Activated CD8-positive, alpha-beta memory T cell treated with anti-CD3 and anti-CD28 coated beads, Interleukin-2, amount 10 ng/mL, durations not matched to agents 7 days and 5 days (primary cell): ENCODE measurements around the gene ALOX5. TPM values are rescaled to one million over a fixed set of nuclear protein-coding genes. Genes with fewer than 3 reads are reported as not detected.

Experiments
- ATAC-seq: fragments of 150-1000 bp; cut with Tn5 transposase; one replicate; pipeline ENCODE4 v1.10.0; 2021; ENCODE audit warnings: moderate library complexity
- CTCF ChIA-PET: fragments of 350-600 bp; sonication (Branson Sonifier 250); formaldehyde crosslinking; loops from one replicate; lab custom pipeline; 2021; ENCODE audit warnings: antibody characterized with exemption; lab: Charles Lee
- DNase-seq: peaks from one replicate; pipeline ENCODE4 v3.0.0-alpha.2; 2020
- H3K27ac Mint-ChIP-seq: one replicate; pipeline ENCODE4 v1.8.0; 2021; ENCODE audit warnings: mild to moderate bottlenecking, mixed read lengths
- H3K27me3 Mint-ChIP-seq: one replicate; pipeline ENCODE4 v1.8.0; 2021; ENCODE audit warnings: mixed read lengths
- H3K36me3 Mint-ChIP-seq: one replicate; pipeline ENCODE4 v1.8.0; 2021; ENCODE audit warnings: mild to moderate bottlenecking, mixed read lengths
- H3K4me1 Mint-ChIP-seq: one replicate; pipeline ENCODE4 v1.8.0; 2021; ENCODE audit warnings: mixed read lengths
- H3K4me3 Mint-ChIP-seq: one replicate; pipeline ENCODE4 v1.8.0; 2021; ENCODE audit warnings: mild to moderate bottlenecking, moderate library complexity, mixed read lengths
- H3K9me3 Mint-ChIP-seq: one replicate; pipeline ENCODE4 v1.8.0; 2022; ENCODE audit warnings: low read depth, mixed read lengths
- total RNA-seq, 2 experiments: library from RNA; stranded (reverse); gene quantifications; one replicate each; pipeline ENCODE4 v1.2.3, GENCODE V29; 2021

ALOX5 gene
- total RNA-seq, 2 experiments from 2014 or later: 1.9 to 8.9 TPM

- no peaks in the 10 kb centered on the region for H3K9me3 Mint-ChIP-seq
- ATAC-seq: no peak
- peaks cover 11% of the 10 kb centered on the region for H3K36me3 Mint-ChIP-seq
- H3K27ac Mint-ChIP-seq: peak overlapping the region; percentile 35
- peak; percentile 19 for DNase-seq
- H3K4me1 Mint-ChIP-seq: peaks cover 10% of the 10 kb centered on the region
- no peaks in the 10 kb centered on the region for H3K27me3 Mint-ChIP-seq
- H3K4me3 Mint-ChIP-seq: no peak overlapping the region
- CTCF ChIA-PET: interaction anchor here (1.9 kb wide), 1 partner anchor 26 kb away, joined by 7 read pairs; no protein-coding TSS in a partner anchor
Observed at GRCh38 chr10:45439365-45439764, 65.3 kb downstream of the ALOX5 start.

- peak overlapping the region; percentile 35 for H3K27ac Mint-ChIP-seq
- H3K4me3 Mint-ChIP-seq: no peak overlapping the region
- no peaks in the 10 kb centered on the region for H3K27me3 Mint-ChIP-seq
- peaks cover 5% of the 10 kb centered on the region for H3K4me1 Mint-ChIP-seq
- H3K36me3 Mint-ChIP-seq: peaks cover 11% of the 10 kb centered on the region
- H3K9me3 Mint-ChIP-seq: no peaks in the 10 kb centered on the region
- DNase-seq (peak; percentile 18), ATAC-seq (no peak)
- CTCF ChIA-PET: interaction anchor here (1.9 kb wide), 1 partner anchor 25 kb away, joined by 7 read pairs; no protein-coding TSS in a partner anchor
Observed at GRCh38 chr10:45439873-45440272, 65.9 kb downstream of the ALOX5 start.

GRCh38 chr10:45440511-45441062, 66.6 kb downstream of the ALOX5 start:
- peaks cover 4% of the 10 kb centered on the region for H3K4me1 Mint-ChIP-seq
- H3K9me3 Mint-ChIP-seq: no peaks in the 10 kb centered on the region
- no peaks in the 10 kb centered on the region for H3K27me3 Mint-ChIP-seq
- H3K27ac Mint-ChIP-seq: no peak overlapping the region
- no peak for DNase-seq
- no peak overlapping the region for H3K4me3 Mint-ChIP-seq
- H3K36me3 Mint-ChIP-seq: peaks cover 11% of the 10 kb centered on the region
- no peak for ATAC-seq
- CTCF ChIA-PET: interaction anchor here (1.9 kb wide), 1 partner anchor 24 kb away, joined by 7 read pairs; no protein-coding TSS in a partner anchor

GRCh38 chr10:45441239-45442190, 67.5 kb downstream of the ALOX5 start:
- H3K27ac Mint-ChIP-seq: no peak overlapping the region
- H3K4me3 Mint-ChIP-seq: no peak overlapping the region
- DNase-seq (no peak), ATAC-seq (no peak)
- H3K27me3 Mint-ChIP-seq: no peaks in the 10 kb centered on the region
- no peaks in the 10 kb centered on the region for H3K9me3 Mint-ChIP-seq
- H3K36me3 Mint-ChIP-seq: peaks cover 6% of the 10 kb centered on the region
- CTCF ChIA-PET: interaction anchor here (1.9 kb wide), 1 partner anchor 23 kb away, joined by 7 read pairs; no protein-coding TSS in a partner anchor
- H3K4me1 Mint-ChIP-seq: peaks cover 4% of the 10 kb centered on the region

- CTCF ChIA-PET: no interaction called here
- Mint-ChIP-seq H3K27me3 (no peaks in the 10 kb centered on the region), H3K36me3 (peaks cover 4% of the 10 kb centered on the region), H3K9me3 (no peaks in the 10 kb centered on the region), H3K4me3 (no peak overlapping the region), H3K4me1 (peaks cover 4% of the 10 kb centered on the region), H3K27ac (no peak overlapping the region)
- DNase-seq (no peak), ATAC-seq (no peak)
Observed at GRCh38 chr10:45442251-45442650, 68.2 kb downstream of the ALOX5 start.

GRCh38 chr10:45442662-45443061, 68.6 kb downstream of the ALOX5 start:
- no peak overlapping the region for H3K4me3 Mint-ChIP-seq
- peaks cover 4% of the 10 kb centered on the region for H3K36me3 Mint-ChIP-seq
- DNase-seq (no peak), ATAC-seq (no peak)
- no peak overlapping the region for H3K27ac Mint-ChIP-seq
- no peaks in the 10 kb centered on the region for H3K9me3 Mint-ChIP-seq
- H3K4me1 Mint-ChIP-seq: peaks cover 4% of the 10 kb centered on the region
- CTCF ChIA-PET: no interaction called here
- H3K27me3 Mint-ChIP-seq: no peaks in the 10 kb centered on the region

GRCh38 chr10:45443101-45444009, 69.3 kb downstream of the ALOX5 start:
- no peaks in the 10 kb centered on the region for H3K27me3 Mint-ChIP-seq
- no peak overlapping the region for H3K4me3 Mint-ChIP-seq
- H3K27ac Mint-ChIP-seq: no peak overlapping the region
- ATAC-seq (no peak), DNase-seq (no peak)
- no peaks in the 10 kb centered on the region for H3K36me3 Mint-ChIP-seq
- no peaks in the 10 kb centered on the region for H3K9me3 Mint-ChIP-seq
- CTCF ChIA-PET: no interaction called here
- peaks cover 2% of the 10 kb centered on the region for H3K4me1 Mint-ChIP-seq

GRCh38 chr10:45444022-45444421, 70.0 kb downstream of the ALOX5 start:
- CTCF ChIA-PET: interaction anchor here (1.4 kb wide), 1 partner anchor 17 kb away, joined by 4 read pairs; no protein-coding TSS in a partner anchor

GRCh38 chr10:45444976-45445898, 71.2 kb downstream of the ALOX5 start:
- ATAC-seq (no peak), DNase-seq (no peak)
- CTCF ChIA-PET: interaction anchor here (0.8 to 1.4 kb wide), 2 partner anchors 14 to 16 kb away, joined by 3 to 4 read pairs; no protein-coding TSS in a partner anchor

More at GRCh38 chr10:45444022-45444421, 70.0 kb downstream of the ALOX5 start:
- Mint-ChIP-seq H3K4me1 (peaks cover 2% of the 10 kb centered on the region), H3K4me3 (no peak overlapping the region), H3K9me3 (no peaks in the 10 kb centered on the region), H3K27ac (no peak overlapping the region), H3K36me3 (no peaks in the 10 kb centered on the region), H3K27me3 (no peaks in the 10 kb centered on the region)
- no peak for ATAC-seq
- DNase-seq: no peak

GRCh38 chr10:45446858-45447257, 72.8 kb downstream of the ALOX5 start:
- Mint-ChIP-seq H3K4me1 (peaks cover 7% of the 10 kb centered on the region), H3K27ac (no peak overlapping the region), H3K36me3 (peaks cover 10% of the 10 kb centered on the region), H3K4me3 (no peak overlapping the region), H3K9me3 (no peaks in the 10 kb centered on the region), H3K27me3 (no peaks in the 10 kb centered on the region)
- CTCF ChIA-PET: no interaction called here
- ATAC-seq (no peak), DNase-seq (no peak)

More at GRCh38 chr10:45444976-45445898, 71.2 kb downstream of the ALOX5 start:
- Mint-ChIP-seq H3K4me3 (no peak overlapping the region), H3K4me1 (peaks cover 2% of the 10 kb centered on the region), H3K27ac (no peak overlapping the region), H3K9me3 (no peaks in the 10 kb centered on the region), H3K36me3 (peaks cover 2% of the 10 kb centered on the region), H3K27me3 (no peaks in the 10 kb centered on the region)

- H3K27ac Mint-ChIP-seq: no peak overlapping the region
- H3K9me3 Mint-ChIP-seq: no peaks in the 10 kb centered on the region
- peaks cover 10% of the 10 kb centered on the region for H3K36me3 Mint-ChIP-seq
- no peak for ATAC-seq
- no peak overlapping the region for H3K4me3 Mint-ChIP-seq
- no peaks in the 10 kb centered on the region for H3K27me3 Mint-ChIP-seq
- H3K4me1 Mint-ChIP-seq: peaks cover 11% of the 10 kb centered on the region
- CTCF ChIA-PET: no interaction called here
- no peak for DNase-seq
Observed at GRCh38 chr10:45447416-45447815, 73.4 kb downstream of the ALOX5 start.

- ATAC-seq: no peak
- H3K27me3 Mint-ChIP-seq: no peaks in the 10 kb centered on the region
- peaks cover 39% of the 10 kb centered on the region for H3K4me1 Mint-ChIP-seq
- no peak overlapping the region for H3K4me3 Mint-ChIP-seq
- peaks cover 13% of the 10 kb centered on the region for H3K36me3 Mint-ChIP-seq
- DNase-seq: no peak
- H3K27ac Mint-ChIP-seq: no peak overlapping the region
- CTCF ChIA-PET: interaction anchor here (1.1 kb wide), 1 partner anchor 201 kb away, joined by 4 read pairs; no protein-coding TSS in a partner anchor
- no peaks in the 10 kb centered on the region for H3K9me3 Mint-ChIP-seq
Observed at GRCh38 chr10:45450866-45451265, 76.8 kb downstream of the ALOX5 start.
